ENCODE measurements around the gene NT5E.

NT5E gene

DNA sequence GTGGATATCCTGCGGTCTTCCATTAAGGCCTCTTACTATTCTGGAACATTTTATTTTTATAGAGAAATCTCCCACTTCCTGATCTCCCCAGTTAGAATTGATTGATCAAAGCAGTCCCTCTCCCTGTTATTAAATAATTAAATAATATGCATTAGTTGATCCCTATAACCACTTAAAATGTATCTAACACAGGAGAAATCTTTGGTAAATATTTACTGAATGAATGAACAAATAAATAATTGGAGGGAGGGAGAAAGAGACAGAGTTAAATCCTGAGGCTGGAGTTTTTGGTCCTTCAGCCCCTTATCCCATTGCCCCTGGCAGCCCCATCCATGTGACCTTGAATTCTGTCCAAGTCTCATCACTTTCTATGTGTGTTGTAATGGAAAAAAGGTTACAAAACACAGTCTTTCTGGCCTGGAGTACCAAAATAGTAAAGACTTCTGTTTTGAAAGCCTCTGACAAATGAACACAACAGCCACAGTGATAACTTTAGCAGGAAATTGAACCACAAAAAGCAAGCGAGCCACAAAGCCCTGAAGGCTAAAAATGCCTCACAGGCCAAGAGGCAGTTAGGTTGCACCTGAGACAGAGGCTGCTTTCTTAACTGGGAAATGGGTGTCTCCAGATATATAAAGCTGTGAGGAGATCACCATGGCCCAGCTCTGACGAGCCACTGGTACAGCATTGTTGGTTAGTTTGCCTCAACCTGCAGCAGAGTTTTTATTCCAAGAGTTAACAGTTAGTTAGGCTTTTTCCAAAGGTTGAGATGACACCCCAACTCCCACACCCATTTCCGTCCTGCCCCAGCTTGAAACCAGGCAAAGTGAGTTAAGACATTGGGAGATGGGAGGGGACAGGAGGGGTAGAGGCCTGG, 11.3 kb downstream of the NT5E start:
- DNase-seq = peak in 2 of 4 experiments; percentile 19 to 37

DNA sequence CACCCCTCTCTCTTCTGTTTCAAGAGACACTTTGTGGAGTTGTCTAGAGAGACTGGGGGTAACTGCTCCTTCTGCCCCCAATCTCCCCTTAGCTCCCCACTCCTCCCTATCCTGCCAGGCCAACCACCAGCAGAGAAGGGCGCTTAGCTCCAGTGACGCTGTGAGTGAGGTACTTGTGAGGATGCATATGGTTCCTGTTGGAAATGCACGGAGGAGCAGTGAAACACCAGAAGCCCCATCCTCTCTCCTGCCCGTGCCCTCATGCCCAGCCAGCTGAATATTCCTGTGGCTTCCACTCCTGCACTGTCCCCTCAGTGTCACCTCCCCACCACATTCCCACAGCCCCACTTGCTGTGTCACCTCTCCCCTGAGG, 11.9 kb downstream of the NT5E start:
- DNase-seq = no peak

DNA sequence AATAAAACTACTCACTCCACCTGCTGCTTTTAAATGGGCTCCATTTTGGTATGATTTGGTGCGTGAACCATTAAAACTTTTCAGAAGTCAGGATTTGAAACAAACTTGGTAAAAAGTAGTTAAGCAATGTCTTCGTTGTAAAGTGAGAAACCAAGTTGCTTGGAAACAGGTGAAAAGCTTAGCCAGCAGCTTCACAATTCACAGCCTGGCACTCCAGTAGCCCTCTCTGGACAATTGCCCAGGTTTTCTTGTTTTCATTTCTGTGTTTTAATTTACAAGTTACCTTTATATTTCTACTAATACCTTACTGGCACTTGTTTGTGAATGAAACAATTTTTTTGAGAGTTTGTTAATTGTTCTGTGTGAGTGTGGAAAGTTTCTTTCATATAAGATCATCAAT, 12.8 kb downstream of the NT5E start:
- no peak for DNase-seq

DNA sequence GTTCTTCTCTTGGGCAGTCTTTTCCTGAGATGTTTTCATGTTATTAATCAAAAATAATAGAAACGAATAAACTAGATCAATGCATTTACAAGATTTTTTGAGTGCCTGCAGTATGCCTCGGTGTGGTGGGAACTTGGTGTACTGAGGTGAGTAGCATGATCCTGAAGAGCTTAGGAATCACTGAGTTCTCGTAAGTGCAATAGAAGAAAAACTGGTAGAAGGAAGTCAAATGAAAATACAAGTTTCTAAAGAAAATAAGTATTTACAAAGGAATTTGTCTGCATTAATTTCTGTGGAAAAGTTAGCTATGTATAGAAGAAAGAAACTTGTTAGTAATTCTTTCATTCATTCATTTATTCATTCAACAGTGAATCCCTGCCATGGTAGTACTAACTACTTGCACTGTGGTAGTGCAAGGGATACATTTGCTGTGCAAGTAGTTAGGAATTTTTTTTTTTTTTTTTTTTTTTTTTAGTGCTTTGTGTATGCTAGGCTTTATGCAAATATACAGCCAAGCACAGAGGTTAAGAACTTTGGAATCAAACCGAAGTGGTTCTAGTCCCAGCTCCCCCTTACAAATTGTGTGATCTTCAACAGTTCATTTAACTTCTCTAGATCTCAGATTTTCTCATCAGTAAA, 13.9 kb downstream of the NT5E start:
- DNase-seq = no peak

DNA sequence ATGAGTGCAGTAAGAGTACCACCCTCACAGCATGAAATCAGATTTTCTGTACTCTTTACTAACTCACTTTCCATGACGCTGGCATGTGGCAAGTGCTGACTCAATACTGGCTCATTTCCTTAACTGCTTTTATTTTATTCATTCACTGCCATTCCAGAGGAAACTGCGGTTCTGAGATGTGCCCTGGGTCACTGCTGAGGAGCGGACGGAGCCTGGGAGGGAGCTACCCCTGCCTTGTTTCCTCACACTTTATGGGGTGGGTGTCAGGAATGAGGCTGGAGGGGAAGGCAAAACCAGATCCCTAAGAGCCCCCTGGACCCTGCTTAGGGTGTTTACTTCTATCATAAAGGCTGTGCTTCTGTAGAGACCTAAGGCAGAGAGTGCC, 14.4 kb downstream of the NT5E start:
- DNase-seq = peak; percentile 69 to 90 (median 80)

DNA sequence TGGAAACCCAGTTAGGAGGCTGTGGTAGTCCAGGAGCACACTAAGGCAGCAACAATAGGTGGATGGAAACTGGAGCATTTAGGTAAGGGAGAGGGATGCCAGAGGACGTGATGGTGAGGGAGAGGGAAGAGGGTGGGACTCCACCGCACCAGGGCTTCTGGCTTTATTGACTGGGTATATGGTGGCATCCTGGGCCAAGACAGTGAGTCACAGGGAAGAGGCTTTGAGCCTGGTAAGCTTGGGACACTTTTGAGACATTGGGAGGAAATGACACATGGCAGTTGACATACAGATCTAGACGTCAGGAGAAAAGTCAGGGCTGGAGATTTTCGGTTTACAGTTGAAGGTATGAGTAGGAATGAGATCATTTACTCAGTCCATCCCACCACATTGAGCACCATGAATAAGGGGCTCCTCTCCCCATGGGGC, 14.9 kb downstream of the NT5E start:
- DNase-seq = peak; percentile 54 to 85 (median 58)

DNA sequence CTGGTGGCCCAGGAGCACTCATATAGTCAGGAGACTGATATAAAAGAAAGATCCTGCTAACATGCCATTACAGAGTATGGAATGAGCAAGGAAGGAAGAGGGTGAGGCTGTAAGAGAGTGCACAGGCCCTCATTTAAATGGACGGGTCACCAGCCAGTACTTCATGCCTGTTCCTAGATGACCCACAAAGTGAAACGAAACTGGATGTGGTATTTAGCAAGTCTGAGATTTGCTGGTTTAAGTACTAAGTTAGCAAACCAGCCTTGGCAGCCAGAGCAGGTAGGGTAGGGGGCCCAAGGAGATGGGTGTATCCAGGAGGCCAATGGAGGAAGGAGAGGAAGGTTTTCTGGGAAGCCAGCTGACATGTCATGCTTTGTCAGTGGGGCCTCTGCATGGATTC, 15.9 kb downstream of the NT5E start:
- peak in 2 of 4 experiments; percentile 25 to 34 for DNase-seq

DNA sequence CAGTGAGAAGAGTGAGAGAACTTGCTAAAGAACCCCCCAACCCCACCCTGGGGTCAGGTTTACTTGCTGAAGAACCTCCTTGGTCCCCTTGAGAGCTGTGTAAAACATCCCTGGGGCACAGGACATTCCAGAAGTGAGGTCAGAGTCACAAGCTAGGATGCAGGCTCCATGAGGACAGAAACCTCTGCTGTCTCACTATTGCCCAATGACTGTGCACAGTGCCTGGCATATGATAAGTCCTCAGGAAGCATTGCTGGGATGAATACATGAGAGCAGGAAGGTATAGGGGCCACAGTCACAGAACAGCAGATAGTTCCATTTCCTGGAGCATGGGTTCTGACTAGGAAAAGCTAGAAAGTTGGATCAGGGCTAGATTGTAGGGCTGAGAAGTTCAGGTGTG, 18.4 kb downstream of the NT5E start:
- DNase-seq = peak in 3 of 4 experiments; percentile 7 to 42 (median 16)

DNA sequence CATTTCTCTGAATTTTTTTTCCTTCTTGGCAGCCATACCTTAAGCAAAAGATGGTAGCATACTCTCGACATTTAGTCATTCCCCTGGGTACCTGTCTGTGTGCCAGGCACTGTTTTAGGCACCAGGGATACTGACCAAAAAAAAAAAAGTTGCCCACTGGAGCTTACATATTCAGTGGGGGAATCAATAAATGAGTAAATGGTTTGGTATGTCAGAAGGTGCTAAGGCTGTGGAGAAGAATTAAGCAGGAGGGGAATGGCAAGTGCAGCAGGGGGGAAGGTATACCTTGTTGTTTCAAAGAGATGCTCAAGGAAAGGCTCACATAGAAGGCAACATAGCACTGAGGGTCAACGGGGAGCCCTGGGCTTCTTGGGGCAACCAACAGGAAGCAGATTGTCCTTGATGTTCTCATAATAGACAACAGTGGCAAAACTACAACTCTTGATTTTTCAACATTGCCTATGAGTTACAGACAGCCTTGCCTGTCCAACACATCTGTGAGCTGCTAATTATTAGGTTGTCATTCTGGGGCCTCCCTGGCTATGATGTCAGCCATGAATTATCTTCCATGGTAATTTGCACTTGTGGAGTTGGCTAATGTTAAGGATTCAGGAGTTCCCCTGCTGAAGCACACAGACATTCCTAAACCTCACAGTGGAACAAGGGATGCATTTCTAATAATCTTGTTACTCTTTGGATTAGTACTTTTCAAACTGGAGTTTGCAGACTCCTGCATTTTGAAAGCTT, 19.6 kb downstream of the NT5E start:
- DNase-seq = no peak

DNA sequence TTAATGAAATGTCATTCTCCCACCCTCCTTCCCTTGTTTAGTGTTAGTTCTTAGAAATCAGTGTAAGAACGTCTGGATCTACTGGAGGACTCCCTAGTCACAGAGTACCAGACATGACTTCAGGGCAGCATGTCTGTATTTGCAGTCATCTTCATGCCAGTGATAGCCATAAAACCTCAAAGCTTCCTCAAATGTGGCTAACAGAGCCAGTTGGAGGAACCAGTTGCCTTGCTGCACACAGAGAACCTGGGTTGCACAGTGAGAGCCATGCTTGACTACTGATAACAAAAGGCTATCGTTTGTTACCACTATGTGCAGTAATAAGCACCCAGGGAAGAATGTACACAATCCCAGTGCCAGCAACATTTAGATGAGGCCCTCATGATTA, 20.1 kb downstream of the NT5E start:
- DNase-seq = peak; percentile 35 to 61 (median 48)

DNA sequence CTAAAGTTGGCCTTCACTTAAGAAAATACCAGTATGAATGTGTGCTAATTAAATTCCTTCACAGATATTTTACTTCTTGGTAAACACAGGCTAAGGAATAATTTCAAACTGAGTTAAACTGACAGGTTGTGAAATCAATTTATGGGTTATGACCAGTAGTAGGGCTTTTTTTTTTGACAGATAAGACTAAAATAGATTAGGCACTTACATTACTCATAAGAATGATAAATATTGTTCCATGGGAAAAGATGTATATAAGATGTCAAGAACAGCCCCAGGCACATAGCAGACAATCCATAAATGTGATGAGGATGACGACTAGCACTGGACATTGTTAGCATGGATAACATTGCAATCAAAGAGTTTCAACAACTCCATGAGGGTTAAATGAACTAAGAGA, 22.9 kb downstream of the NT5E start:
- no peak for DNase-seq

DNA sequence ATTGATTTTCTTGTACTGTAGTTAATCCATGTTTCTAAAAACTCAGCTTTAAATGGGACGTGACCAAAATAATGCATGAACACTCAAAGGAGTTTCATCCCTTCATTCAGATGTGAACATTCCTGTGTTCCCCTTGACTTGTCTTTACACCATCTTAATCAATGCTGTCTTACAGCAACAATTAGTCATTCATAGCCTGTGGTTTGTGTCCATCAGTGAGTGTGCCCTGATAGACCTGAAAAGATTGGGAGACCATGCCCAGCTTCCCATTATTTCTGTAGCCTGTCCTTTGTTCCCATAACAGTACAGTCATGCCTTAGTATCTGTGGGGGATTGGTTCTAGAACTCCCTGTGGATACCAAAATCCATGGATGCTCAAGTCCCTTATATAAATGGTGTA, 23.9 kb downstream of the NT5E start:
- DNase-seq = no peak

DNA sequence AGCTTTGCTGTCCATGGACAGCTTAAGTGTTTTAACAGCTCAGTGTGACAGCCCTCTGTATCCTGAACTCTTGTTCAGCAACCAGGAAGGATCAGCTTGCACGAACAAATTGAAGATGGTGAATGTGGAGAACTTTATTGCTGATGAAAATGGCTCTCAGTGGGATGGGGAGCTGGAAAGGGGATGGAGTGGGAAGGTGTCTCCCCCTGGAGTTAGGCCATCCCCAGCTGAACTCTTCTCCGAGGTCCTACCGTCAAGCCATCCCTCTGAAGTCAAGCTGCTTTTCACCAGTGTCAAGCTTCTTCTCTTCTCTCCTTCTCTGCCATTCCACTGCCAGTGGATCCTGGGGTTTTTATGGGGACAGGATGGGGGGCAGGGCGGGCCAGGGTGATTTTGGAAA, 26.6 kb downstream of the NT5E start:
- DNase-seq = no peak

DNA sequence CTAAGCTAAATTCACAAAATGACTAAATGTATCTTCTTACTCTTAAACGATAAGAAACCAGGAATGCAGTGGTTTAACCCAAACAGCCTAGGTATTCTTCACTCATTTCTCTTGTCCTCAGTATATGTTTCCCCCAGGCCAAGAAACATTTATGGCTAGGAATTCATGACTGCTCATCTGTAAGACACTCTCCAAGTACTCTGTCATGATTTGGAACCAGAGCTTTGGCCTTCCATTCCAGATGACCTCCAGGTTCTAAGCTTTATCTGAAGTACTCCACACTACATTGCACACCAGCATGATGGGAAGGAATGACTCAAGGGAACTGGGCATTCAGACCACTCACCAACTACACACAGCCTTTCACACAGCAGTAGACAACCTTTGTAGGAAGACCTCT, 29.3 kb downstream of the NT5E start:
- no peak for DNase-seq

DNA sequence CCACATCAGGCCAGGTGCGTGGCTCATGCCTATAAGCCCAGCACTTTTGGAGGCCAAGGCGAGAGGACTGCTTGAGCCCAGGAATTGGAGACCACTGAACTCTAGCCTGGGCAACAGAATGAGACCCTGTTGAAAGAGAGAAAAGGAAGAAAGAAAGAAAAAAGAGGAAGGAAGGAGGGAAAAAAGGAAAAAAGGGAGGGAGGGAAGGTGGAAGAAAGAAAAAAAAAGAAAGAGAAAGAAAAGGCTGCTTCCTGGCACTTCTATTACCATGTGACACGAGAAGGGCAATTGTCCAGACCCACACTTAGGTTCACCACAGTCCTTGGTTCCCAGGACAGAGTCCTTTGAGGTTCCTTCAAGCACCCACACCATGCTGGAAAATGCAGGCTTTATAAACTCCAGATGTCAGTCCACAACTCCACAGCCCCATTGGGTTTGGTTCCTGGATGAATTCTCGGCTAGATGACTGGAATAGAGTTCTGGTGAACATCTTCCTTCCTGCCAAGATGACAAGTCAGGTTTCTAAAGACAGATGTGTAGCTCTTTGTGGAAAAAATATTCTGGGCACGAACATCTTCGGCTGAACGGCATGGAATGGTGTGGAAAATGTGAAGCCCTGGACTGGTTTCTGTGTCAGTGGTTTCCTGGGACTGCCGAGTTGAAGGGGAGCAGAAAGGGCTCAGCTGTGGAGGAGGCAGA, 32.5 kb downstream of the NT5E start:
- no peak for DNase-seq

DNA sequence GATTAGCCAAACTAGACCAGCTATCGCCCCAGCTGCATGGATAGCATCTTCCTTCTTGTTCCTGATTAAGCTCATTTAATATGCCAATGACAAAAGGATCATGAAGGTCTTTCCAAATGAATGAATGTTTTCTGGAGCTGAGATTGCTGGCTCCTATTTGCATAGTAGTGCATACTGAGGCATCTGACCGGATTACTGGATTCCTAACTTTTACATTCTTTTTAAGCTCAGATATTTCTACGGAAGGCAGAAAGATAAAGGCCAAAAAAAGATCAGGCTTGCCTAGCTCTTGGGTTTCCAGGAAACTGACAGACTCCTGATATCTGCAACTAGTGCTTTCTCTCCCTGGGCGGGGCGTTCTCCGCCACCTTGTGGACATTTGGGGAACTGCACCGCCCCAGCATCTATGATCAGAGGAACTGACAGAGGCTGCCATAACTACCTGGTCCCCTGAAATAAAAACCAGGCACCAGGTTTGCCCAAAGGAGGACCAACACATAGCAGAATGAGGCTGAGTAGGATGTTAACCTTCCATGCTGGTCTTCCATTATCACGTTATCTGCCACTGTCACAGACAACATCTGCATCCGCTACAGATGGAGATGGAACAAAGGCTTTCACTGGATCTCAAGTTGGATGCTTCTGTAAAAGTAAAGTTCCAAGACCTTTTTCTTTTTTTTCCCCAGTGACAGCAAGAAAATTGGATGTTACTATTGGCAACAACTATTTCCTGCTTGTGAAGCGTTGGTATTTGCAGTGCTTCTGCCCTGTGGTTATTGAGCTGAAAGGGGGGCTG, 33.2 kb downstream of the NT5E start:
- DNase-seq = peak; percentile 77 to 92 (median 83)

DNA sequence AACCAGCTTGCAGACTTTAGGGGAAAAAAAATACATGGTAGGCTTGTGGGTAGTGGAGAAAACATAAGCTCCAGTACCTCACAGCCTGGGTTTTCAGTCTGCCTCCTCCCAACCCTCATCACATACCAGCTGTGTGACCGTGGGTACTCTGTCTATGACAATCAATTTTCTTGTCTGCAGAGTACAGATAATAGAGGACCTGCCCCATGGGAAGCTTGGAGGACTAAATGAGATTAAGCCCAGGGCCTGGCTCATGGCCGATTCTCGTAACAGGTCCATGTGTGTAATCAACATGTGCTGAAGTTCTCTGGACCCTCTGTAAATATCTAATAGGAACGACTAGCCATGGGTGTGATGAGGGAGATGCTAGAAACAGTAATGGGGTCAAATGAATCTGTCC, 34.0 kb downstream of the NT5E start:
- no peak for DNase-seq

DNA sequence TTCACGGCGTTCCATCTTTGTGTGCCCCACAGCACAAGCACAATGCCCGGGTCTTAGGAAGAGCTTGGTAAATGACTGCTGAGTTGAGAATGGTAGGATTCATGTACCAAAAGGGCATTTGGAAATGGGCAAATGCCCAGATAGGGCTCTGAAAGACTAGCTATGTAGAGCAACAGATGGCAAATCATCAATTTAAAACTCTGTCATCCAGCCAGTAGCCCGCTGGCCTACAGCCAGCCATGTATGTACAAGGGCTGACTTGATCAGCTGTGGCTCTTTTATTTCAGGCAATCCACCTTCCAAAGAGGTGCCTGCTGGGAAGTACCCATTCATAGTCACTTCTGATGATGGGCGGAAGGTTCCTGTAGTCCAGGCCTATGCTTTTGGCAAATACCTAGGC, 35.1 kb downstream of the NT5E start:
- DNase-seq = no peak

DNA sequence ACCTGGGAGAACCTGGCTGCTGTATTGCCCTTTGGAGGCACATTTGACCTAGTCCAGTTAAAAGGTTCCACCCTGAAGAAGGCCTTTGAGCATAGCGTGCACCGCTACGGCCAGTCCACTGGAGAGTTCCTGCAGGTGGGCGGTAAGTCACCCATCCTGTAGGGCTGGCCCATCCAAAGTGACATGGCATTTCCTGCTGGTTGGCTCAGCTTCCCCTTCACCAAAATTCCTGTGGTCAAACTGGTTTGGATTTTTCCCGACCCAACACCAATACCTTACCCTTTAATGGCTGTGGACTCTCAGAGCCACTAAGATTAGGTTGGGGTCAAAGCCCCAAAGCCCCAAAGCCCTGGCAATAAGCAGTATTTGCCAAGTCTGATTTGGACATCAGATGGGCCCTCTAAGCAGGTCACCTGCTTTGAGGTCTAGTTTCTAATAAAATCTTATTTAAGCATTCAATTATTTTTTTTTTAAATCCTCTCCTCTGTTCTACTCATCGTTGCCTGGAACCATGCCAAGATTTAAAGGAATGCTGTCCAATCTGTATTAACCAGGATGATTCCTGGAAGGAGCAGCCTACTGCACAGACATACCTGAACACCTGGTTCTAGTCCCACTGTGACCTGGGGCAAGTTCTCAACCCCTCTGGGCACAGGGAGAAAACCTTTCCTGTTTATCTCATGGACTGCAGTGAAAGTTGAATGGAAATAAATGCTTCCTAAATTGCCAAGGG, 40.8 kb downstream of the NT5E start:
- DNase-seq = no peak

DNA sequence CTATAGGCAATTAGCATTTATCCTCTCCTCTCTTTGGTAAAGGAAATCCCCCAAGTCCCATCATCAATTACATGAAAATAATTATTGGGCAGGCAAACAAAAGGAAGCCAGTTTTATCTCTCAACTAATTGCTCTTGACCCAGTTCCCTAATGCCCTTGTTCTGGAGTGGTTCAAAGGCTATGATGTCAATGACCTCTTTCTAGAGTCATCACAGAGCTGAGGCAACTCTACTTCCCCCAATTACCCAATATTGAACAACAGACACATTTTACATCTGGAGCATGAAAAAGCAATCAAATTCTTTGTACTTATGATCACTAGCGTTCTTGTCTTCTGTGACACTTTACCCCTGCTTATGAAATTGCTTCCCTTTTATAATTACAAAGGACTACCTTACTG, 43.5 kb downstream of the NT5E start:
- peak; percentile 15 to 71 (median 40) for DNase-seq

Measured in suppressor macrophage (primary cell).